Keratinocyte (primary cell): ENCODE results near the gene MSI2.

Experiments
- EZH2 ChIP-seq: IDR thresholded peaks from one replicate; pipeline ENCODE4 v1.6.1; 2012; ENCODE audit warnings: inconsistent platforms, mild to moderate bottlenecking, low read length, moderate library complexity
- TF ChIP-seq, protein P1 (sequence below), 3 experiments: IDR thresholded peaks in 1 of 3; conservative IDR thresholded peaks in 1 of 3; optimal IDR thresholded peaks in 1 of 3; 2 replicates in 2 of 3; 3 replicates in 1 of 3; pipeline versions ENCODE3 to v1.5.1; 2011; ENCODE audit warnings: low read length in 3 of 3, mild to moderate bottlenecking in 3 of 3, moderate library complexity in 2 of 3, control low read depth in 1 of 3, inconsistent platforms in 1 of 3; ENCODE audit not compliant: insufficient read depth in 2 of 3; ENCODE audit errors: extremely low read depth in 1 of 3

DNA sequence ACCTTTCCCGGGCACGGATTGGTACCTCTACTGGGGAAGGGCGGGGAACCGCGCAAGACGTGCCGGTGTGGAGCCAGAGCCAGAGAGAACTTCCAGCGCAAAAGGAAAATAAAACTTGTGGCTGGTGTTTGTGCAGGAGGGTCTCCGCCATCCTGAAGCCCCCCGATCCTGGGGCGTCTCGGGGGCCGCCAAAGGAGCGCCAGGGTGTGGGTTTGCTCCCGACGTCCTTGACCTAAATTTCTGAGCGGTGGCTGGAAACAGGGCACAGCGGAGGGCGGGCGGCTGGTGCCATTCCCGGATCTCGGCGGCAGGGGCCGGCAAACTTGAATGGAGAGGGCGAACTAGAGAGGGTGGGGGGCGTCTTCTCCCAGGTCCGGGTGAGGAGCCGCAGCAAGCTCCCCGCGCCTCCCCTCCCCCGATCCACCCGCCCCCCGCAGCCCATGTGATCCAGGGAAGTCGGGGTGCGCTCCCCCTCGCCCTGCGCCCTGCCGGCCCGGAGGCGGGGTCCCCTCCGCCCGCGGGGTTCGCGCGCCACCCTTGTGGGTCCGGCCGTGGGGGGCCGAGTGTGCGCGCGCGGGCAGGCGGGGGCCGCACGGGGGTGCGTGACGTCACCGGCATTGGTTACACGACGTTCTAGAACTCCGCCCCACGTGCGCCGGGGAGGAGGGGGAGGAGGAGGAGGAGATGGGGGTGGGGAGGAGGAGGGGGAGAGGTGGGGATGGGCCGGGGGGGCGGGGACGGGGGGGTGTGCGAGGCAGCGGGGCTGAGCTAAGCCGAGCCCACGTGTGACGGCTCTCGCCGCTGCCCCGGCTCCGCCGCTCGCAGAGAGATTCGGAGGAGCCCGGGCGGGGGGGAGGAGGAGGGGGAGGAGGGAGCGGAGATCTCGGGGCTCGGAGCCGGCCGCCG, at the start of gene MSI2:
- TF ChIP-seq, protein P1, sequence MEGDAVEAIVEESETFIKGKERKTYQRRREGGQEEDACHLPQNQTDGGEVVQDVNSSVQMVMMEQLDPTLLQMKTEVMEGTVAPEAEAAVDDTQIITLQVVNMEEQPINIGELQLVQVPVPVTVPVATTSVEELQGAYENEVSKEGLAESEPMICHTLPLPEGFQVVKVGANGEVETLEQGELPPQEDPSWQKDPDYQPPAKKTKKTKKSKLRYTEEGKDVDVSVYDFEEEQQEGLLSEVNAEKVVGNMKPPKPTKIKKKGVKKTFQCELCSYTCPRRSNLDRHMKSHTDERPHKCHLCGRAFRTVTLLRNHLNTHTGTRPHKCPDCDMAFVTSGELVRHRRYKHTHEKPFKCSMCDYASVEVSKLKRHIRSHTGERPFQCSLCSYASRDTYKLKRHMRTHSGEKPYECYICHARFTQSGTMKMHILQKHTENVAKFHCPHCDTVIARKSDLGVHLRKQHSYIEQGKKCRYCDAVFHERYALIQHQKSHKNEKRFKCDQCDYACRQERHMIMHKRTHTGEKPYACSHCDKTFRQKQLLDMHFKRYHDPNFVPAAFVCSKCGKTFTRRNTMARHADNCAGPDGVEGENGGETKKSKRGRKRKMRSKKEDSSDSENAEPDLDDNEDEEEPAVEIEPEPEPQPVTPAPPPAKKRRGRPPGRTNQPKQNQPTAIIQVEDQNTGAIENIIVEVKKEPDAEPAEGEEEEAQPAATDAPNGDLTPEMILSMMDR (optimal IDR thresholded peaks at IDR 0.05 in 1 of 3, IDR thresholded peaks at IDR 0.05 in 1 of 3, conservative IDR thresholded peaks at IDR 0.05 in 1 of 3; ENCODE audit: extremely low read depth in 1 of 3, insufficient read depth in 2 of 3, low read length in 3 of 3) = no peak
- no peak for TF ChIP-seq EZH2
